Body of pancreas (tissue), 4 donors: ENCODE results near the gene ATPAF2.

ENCODE experiments used
- CTCF ChIP-seq, 7 experiments: fragments of 450-650 bp in 4 of 7; fragments of 200-600 bp in 3 of 7; sonication (generic) in 3 of 7; IDR thresholded peaks; one replicate each; pipeline ENCODE4 v1.5.1; 2016 to 2019; ENCODE audit warnings: antibody characterized with exemption in 7 of 7
- POLR2A ChIP-seq, 3 donors: fragments of 450-650 bp; IDR thresholded peaks; one replicate each; pipeline ENCODE4 v1.6.1; 2016; ENCODE audit warnings: antibody characterized with exemption in 3 of 3, mild to moderate bottlenecking in 2 of 3

GRCh38 chr17:17981330-17981729 lies 57.6 kb downstream of the ATPAF2 start:
- no peak for TF ChIP-seq CTCF (IDR thresholded peaks at IDR 0.05)
- no peak for TF ChIP-seq POLR2A (IDR thresholded peaks at IDR 0.05)
